ENCODE measurements around the gene TMEM161B. TPM values are rescaled to one million over a fixed set of nuclear protein-coding genes. Genes with fewer than 3 reads are reported as not detected.

Gene TMEM161B
- total and polyA plus RNA-seq, 10 donors, result 5.2 to 35.1 (median 21.4) TPM

DNA sequence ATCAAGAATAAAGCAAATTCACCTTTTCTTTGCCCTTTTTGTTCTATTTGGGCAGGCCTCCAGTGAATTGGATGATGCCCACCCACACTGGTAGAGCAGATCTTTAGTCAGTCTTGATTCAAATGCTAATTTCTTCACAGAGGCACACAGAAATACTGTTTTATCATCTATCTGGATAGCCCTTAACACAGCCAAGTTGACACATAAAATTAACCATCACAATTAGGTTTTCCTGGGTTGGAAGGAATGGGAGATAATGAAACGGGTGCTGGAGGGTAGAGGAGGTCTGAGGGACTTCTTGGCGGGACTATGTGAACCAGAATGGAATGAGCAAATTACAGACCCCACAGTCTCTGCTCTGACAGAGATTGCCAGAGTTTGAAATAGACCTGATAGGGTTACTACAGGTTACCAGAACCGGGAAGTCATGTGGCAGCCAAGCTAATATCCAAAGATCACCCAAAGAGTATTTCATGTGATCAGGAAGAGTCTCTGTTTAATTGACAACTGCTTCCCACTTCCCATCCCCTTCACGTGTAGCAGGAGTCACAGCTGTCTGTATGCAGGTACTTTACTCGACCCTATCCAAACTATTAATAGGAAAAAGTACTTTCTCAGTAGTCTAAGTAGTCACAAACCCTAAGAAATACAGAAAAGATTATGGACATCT is 20.0 kb upstream of the TMEM161B start:
- WGBS, 5 donors, result 89 to 95% (median 92%) methylated on average over 5 of the region's 5 CpGs
- no peak overlapping the region for H3K4me3 ChIP-seq
- intact Hi-C loops (cut with DNase I; ENCODE audit: low total_unique reads), result no loop called here
- H3K4me1 ChIP-seq, result no peaks in the 10 kb centered on the region
- peaks cover 0 to 4% (median 0%) of the 10 kb centered on the region in 8 donors for H3K9me3 ChIP-seq
- H3K36me3 ChIP-seq, result peaks cover 0 to 16% (median 0%) of the 10 kb centered on the region in 6 donors
- H3K27me3 ChIP-seq (replicated peaks in 1 of 7), result no peaks in the 10 kb centered on the region
- no peak for TF ChIP-seq POLR2AphosphoS5 (IDR thresholded peaks at IDR 0.05)
- no peak overlapping the region for H3K27ac ChIP-seq
- no peak for DNase-seq

DNA sequence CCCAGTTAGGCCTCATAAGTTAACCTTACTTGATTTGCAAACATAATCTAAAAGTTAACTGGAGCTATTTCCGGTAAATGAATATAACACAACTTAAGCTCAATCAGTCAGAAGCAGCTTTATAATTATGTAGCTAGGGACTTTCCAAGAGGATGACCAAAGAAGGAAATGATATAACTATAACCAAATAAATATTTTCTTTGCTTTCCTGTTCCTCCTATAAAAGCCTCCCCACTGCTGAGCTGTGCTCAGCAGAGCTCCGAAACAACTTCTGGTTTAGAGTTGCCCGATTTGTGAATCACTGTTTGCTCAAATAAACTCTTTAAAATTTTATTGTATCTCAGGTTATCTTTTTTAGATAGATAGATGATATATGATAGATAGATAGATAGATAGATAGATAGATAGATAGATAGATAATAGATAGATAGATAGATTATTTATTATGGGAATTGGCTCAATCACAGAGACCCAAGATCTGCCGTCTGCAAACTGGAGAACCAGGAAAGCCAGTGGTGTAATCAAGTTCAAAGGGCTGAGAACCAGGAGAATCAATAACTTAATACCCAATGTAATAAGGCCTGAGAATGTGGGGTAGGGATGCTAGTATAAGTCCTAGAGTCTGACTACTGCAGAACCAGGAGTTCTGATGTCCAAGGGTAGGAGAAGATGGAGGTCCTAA is 19.3 kb upstream of the TMEM161B start:
- WGBS, 5 donors, result 75 to 87% (median 80%) methylated on average over 4 of the region's 4 CpGs
- Histone ChIP-seq H3K9me3 (no peaks in the 10 kb centered on the region), H3K36me3 (peaks cover 0 to 23% (median under 1%) of the 10 kb centered on the region in 6 donors), H3K4me1 (no peaks in the 10 kb centered on the region), H3K27me3 (replicated peaks in 1 of 7) (no peaks in the 10 kb centered on the region), H3K4me3 (no peak overlapping the region), H3K27ac (peak overlapping the region in 1 of 8 donors; percentile 6)
- TF ChIP-seq POLR2AphosphoS5 (IDR thresholded peaks at IDR 0.05) (no peak), POLR2A (IDR thresholded peaks at IDR 0.05) (no peak)
- TF ChIP-seq, protein P1, sequence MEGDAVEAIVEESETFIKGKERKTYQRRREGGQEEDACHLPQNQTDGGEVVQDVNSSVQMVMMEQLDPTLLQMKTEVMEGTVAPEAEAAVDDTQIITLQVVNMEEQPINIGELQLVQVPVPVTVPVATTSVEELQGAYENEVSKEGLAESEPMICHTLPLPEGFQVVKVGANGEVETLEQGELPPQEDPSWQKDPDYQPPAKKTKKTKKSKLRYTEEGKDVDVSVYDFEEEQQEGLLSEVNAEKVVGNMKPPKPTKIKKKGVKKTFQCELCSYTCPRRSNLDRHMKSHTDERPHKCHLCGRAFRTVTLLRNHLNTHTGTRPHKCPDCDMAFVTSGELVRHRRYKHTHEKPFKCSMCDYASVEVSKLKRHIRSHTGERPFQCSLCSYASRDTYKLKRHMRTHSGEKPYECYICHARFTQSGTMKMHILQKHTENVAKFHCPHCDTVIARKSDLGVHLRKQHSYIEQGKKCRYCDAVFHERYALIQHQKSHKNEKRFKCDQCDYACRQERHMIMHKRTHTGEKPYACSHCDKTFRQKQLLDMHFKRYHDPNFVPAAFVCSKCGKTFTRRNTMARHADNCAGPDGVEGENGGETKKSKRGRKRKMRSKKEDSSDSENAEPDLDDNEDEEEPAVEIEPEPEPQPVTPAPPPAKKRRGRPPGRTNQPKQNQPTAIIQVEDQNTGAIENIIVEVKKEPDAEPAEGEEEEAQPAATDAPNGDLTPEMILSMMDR (IDR thresholded peaks at IDR 0.05 in 8 of 11, conservative IDR thresholded peaks at IDR 0.05 in 3 of 11), result no peak
- intact Hi-C loops (cut with DNase I; ENCODE audit: low total_unique reads), result no loop called here
- no peak for DNase-seq

DNA sequence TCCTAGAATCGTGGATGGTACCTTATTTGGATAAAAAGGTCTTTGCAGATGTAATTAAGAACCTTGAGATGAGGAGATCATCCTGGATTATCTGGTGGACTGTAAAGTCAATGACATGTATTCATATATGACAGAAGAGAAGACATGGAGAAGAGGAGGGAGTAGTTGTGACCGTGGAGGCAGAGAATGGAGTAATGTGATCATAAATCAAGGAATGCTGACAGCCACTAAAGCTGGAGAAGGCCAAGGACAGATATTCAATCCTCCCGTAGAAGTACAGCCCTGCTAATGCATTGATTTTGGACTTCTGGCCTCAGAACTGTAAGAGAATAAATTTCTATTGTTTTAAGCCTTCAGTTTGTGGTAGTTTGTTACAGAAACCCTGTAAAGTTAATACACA is 18.7 kb upstream of the TMEM161B start:
- H3K4me1 ChIP-seq, result no peaks in the 10 kb centered on the region
- 75 to 85% (median 77%) methylated on average over 3 of the region's 3 CpGs for WGBS, 5 donors
- no peak for DNase-seq
- TF ChIP-seq POLR2A (IDR thresholded peaks at IDR 0.05) (no peak), POLR2AphosphoS5 (IDR thresholded peaks at IDR 0.05) (no peak)
- TF ChIP-seq, protein P1 (IDR thresholded peaks at IDR 0.05 in 8 of 11, conservative IDR thresholded peaks at IDR 0.05 in 3 of 11), result no peak
- intact Hi-C loops (cut with DNase I; ENCODE audit: low total_unique reads), result no loop called here
- H3K9me3 ChIP-seq, result no peaks in the 10 kb centered on the region
- H3K27me3 ChIP-seq (replicated peaks in 1 of 7), result no peaks in the 10 kb centered on the region
- no peak overlapping the region for H3K4me3 ChIP-seq
- H3K36me3 ChIP-seq, result peaks cover 0 to 30% (median 3%) of the 10 kb centered on the region in 6 donors
- peak overlapping the region in 2 of 8 donors; percentile 6 to 23 for H3K27ac ChIP-seq

DNA sequence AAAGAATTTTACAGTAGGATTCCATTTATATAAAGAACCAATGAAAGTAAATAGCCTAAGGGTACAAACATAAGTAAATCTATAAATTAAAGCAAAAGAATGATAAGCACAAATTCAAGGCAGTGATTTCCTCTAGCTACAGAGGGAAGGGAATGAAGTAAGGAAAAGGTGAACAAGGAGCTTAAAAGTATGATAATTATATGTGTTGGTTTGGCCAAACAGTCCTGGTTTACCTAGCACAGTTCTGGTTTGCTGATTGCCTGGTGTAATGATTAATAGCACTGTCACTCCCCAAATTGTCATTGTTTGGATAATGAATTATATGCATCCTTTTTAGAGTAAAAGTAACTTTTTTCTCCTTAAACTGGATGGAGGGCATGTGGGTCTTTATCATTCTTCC is 15.0 kb upstream of the TMEM161B start:
- Histone ChIP-seq H3K9me3 (no peaks in the 10 kb centered on the region), H3K4me3 (no peak overlapping the region), H3K4me1 (no peaks in the 10 kb centered on the region), H3K36me3 (peaks cover 0 to 14% (median 3%) of the 10 kb centered on the region in 6 donors), H3K27me3 (replicated peaks in 1 of 7) (no peaks in the 10 kb centered on the region), H3K27ac (no peak overlapping the region)
- no peak for DNase-seq
- TF ChIP-seq, protein P1 (IDR thresholded peaks at IDR 0.05 in 8 of 11, conservative IDR thresholded peaks at IDR 0.05 in 3 of 11), result no peak
- TF ChIP-seq POLR2A (IDR thresholded peaks at IDR 0.05), result no peak
- no peak for TF ChIP-seq POLR2AphosphoS5 (IDR thresholded peaks at IDR 0.05)
- intact Hi-C loops (cut with DNase I; ENCODE audit: low total_unique reads), result no loop called here

Measured in spleen (tissue), 11 donors.